ENCODE results near the gene ATF7IP2.

The ATF7IP2 gene

GRCh38 chr16:10367616-10368188 lies 18.2 kb upstream of the ATF7IP2 start:
- no peak for DNase-seq (ENCODE audit: low spot score)
- in situ Hi-C loops (cut with MboI; ENCODE audit: low sequenced_read_pairs, unreplicated experiment), result no loop called here
- TF ChIP-seq CTCF (IDR thresholded peaks at IDR 0.05; ENCODE audit: borderline replicate concordance, control extremely low read depth, extremely low read depth, insufficient read depth, missing control alignments), result no peak

DNA sequence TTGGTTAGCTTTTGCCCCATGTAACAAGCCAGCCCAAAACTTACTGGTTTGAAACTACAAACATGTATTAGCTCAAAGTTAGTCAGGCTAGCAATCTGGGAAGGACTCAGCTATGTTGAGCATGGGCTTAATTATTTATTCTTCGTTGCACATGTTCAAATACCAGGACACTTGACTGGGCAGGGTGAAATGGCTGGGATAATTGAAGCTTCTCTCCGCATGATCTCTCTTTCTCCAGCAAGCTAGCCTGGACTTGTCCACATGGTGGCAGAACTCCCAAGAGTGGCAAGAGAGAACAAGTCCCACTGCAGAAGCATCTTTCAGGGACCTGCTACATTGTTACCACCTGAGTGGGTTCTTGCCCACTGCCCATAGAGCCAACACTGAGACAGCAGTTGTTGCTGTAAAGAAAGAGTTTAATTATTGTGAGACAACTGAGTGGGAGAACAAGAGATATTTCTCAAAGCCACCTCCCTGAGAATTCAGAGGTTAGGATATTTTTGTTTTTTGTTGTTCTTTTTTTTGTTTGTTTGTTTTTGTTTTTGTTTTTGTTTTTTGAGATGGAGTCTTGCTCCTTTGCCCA lies 16.8 kb upstream of the ATF7IP2 start:
- no peak for DNase-seq (ENCODE audit: low spot score)
- in situ Hi-C loops (cut with MboI; ENCODE audit: low sequenced_read_pairs, unreplicated experiment), result no loop called here
- TF ChIP-seq CTCF (IDR thresholded peaks at IDR 0.05; ENCODE audit: borderline replicate concordance, control extremely low read depth, extremely low read depth, insufficient read depth, missing control alignments), result no peak

- TF ChIP-seq CTCF (IDR thresholded peaks at IDR 0.05; ENCODE audit: borderline replicate concordance, control extremely low read depth, extremely low read depth, insufficient read depth, missing control alignments), result no peak
- in situ Hi-C loops (cut with MboI; ENCODE audit: low sequenced_read_pairs, unreplicated experiment), result no loop called here
- no peak for DNase-seq (ENCODE audit: low spot score)
Observed at GRCh38 chr16:10370096-10370726, 15.7 kb upstream of the ATF7IP2 start.

- in situ Hi-C loops (cut with MboI; ENCODE audit: low sequenced_read_pairs, unreplicated experiment), result no loop called here
- DNase-seq (ENCODE audit: low spot score), result no peak
- no peak for TF ChIP-seq CTCF (IDR thresholded peaks at IDR 0.05; ENCODE audit: borderline replicate concordance, control extremely low read depth, extremely low read depth, insufficient read depth, missing control alignments)
Observed at GRCh38 chr16:10371592-10371991, 14.3 kb upstream of the ATF7IP2 start.

DNA sequence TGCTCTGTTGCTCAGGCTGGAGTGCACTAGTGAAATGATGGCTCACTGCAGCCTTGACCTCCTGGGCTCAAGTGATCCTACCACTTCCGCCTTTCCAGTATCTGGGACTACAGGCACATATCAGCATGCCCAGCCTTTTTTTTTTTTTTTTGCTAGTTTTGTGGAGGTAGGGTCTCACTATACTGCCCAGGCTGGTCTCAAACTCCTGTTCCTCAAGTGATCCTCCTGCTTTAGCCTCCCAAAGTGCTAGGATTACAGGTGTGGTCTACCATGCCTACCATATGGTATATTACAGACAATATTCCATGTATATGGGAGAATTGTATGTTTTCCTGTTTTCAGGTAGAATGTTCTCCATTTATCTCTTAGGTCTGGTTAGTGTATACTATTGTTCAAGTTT lies 12.3 kb upstream of the ATF7IP2 start:
- TF ChIP-seq CTCF (IDR thresholded peaks at IDR 0.05; ENCODE audit: borderline replicate concordance, control extremely low read depth, extremely low read depth, insufficient read depth, missing control alignments), result no peak
- in situ Hi-C loops (cut with MboI; ENCODE audit: low sequenced_read_pairs, unreplicated experiment), result no loop called here
- DNase-seq (ENCODE audit: low spot score), result no peak

- TF ChIP-seq CTCF (IDR thresholded peaks at IDR 0.05; ENCODE audit: borderline replicate concordance, control extremely low read depth, extremely low read depth, insufficient read depth, missing control alignments), result no peak
- in situ Hi-C loops (cut with MboI; ENCODE audit: low sequenced_read_pairs, unreplicated experiment), result no loop called here
- no peak for DNase-seq (ENCODE audit: low spot score)
Observed at GRCh38 chr16:10376229-10376628, 9.6 kb upstream of the ATF7IP2 start.
